GM23338 (cell line): ENCODE data around the gene KCTD10. TPM values are rescaled to one million over a fixed set of nuclear protein-coding genes. Genes with fewer than 3 reads are reported as not detected.

Experiments used
- ATAC-seq: fragments of 200-7000 bp; cut with Tn5 transposase; 3 replicates; pipeline ENCODE4 v1.9.1; 2020
- DNase-seq: peaks from one replicate; pipeline ENCODE4 v3.0.0-alpha.2; 2015; ENCODE audit warnings: low spot score
- H2AFZ ChIP-seq: fragments of 200-600 bp; sonication (generic); 2 replicates; pipeline ENCODE4 v1.8.0; 2016; ENCODE audit warnings: antibody characterized with exemption, mild to moderate bottlenecking, moderate library complexity
- H3F3A ChIP-seq: fragments of 200-600 bp; sonication (generic); replicated peaks from 2 replicates; pipeline ENCODE4 v1.8.0; 2017; ENCODE audit warnings: antibody characterized with exemption, mixed run types, low read depth
- H3K27ac ChIP-seq: fragments of 200-600 bp; sonication (generic); 2 replicates; pipeline ENCODE4 v1.6.1; 2016; ENCODE audit warnings: low read depth
- H3K27me3 ChIP-seq: fragments of 200-600 bp; sonication (generic); 2 replicates; pipeline ENCODE4 v1.8.0; 2016; ENCODE audit warnings: mild to moderate bottlenecking, mixed run types, moderate library complexity; ENCODE audit not compliant: insufficient read depth
- H3K36me3 ChIP-seq: fragments of 200-600 bp; sonication (generic); 2 replicates; pipeline ENCODE4 v1.8.0; 2016; ENCODE audit warnings: mild to moderate bottlenecking; ENCODE audit not compliant: insufficient read depth
- H3K4me1 ChIP-seq: fragments of 200-600 bp; sonication (generic); 2 replicates; pipeline ENCODE4 v1.8.0; 2016; ENCODE audit warnings: mild to moderate bottlenecking, moderate library complexity; ENCODE audit not compliant: insufficient read depth
- H3K4me2 ChIP-seq: fragments of 200-600 bp; sonication (generic); 2 replicates; pipeline ENCODE4 v1.7.1; 2017; ENCODE audit warnings: mixed run types
- H3K4me3 ChIP-seq: fragments of 200-600 bp; sonication (generic); 2 replicates; pipeline ENCODE4 v1.6.1; 2016; ENCODE audit warnings: mixed run types
- H3K79me2 ChIP-seq: fragments of 200-600 bp; sonication (generic); replicated peaks from 2 replicates; pipeline ENCODE4 v1.8.0; 2017; ENCODE audit warnings: mild to moderate bottlenecking; ENCODE audit not compliant: insufficient read depth
- H3K9me2 ChIP-seq: fragments of 200-600 bp; sonication (generic); 2 replicates; pipeline ENCODE4 v1.8.0; 2017; ENCODE audit not compliant: insufficient read depth
- H4K20me1 ChIP-seq: fragments of 200-600 bp; sonication (generic); replicated peaks from 2 replicates; pipeline ENCODE4 v1.8.0; 2017; ENCODE audit warnings: mild to moderate bottlenecking; ENCODE audit not compliant: insufficient read depth
- H3K27ac Mint-ChIP-seq: 2 replicates; pipeline ENCODE4 v1.8.0; 2020; ENCODE audit warnings: inconsistent platforms, mild to moderate bottlenecking, moderate library complexity, mixed read lengths
- H3K27me3 Mint-ChIP-seq: 3 replicates; pipeline ENCODE4 v1.8.0; 2022; ENCODE audit warnings: low read depth, mild to moderate bottlenecking, moderate library complexity, mixed read lengths, inconsistent platforms; ENCODE audit not compliant: insufficient read depth, poor library complexity
- H3K36me3 Mint-ChIP-seq: 3 replicates; pipeline ENCODE4 v1.8.0; 2021; ENCODE audit warnings: low read depth, mild to moderate bottlenecking, inconsistent platforms, moderate library complexity, mixed read lengths
- H3K4me1 Mint-ChIP-seq: 3 replicates; pipeline ENCODE4 v1.8.0; 2020; ENCODE audit warnings: mild to moderate bottlenecking, inconsistent platforms, mixed read lengths
- H3K4me3 Mint-ChIP-seq: 3 replicates; pipeline ENCODE4 v1.8.0; 2021; ENCODE audit warnings: moderate library complexity, mild to moderate bottlenecking, inconsistent platforms, mixed read lengths
- H3K9me3 Mint-ChIP-seq: 3 replicates; pipeline ENCODE4 v1.8.0; 2020; ENCODE audit warnings: moderate library complexity, mild to moderate bottlenecking, inconsistent platforms, mixed read lengths
- CREB1 ChIP-seq: fragments of 250-450 bp; sonication (Bioruptor Pico); IDR thresholded peaks from 2 replicates; pipeline ENCODE4 v1.5.0; 2020; ENCODE audit warnings: low read depth, mild to moderate bottlenecking, moderate library complexity
- CTCF ChIP-seq, 2 experiments: fragments of 200-600 bp in 1 of 2; sonication (generic) in 1 of 2; conservative IDR thresholded peaks; 2 replicates each; pipeline versions ENCODE4 v1.5.1 to v1.6.1; 2016 to 2017; ENCODE audit warnings: antibody characterized with exemption in 2 of 2, low read depth in 2 of 2, mild to moderate bottlenecking in 2 of 2, moderate library complexity in 1 of 2
- ETS1 ChIP-seq: IDR thresholded peaks from 2 replicates; pipeline ENCODE4 v1.6.1; 2016; ENCODE audit warnings: antibody characterized with exemption
- EZH2 ChIP-seq: fragments of 200-600 bp; sonication (generic); IDR thresholded peaks from one replicate; pipeline ENCODE4 v1.8.0; 2017; ENCODE audit warnings: antibody characterized with exemption, mild to moderate bottlenecking, low read depth; ENCODE audit not compliant: unreplicated experiment
- EZH2phosphoT487 ChIP-seq: fragments of 200-600 bp; sonication (generic); IDR thresholded peaks from one replicate; pipeline ENCODE4 v1.8.1; 2018; ENCODE audit warnings: antibody characterized with exemption; ENCODE audit not compliant: unreplicated experiment
- JUNB ChIP-seq: IDR thresholded peaks from one replicate; pipeline ENCODE4 v1.6.1; 2016; ENCODE audit warnings: antibody characterized with exemption; ENCODE audit not compliant: unreplicated experiment
- NANOG ChIP-seq: IDR thresholded peaks from 2 replicates; pipeline ENCODE4 v1.6.1; 2016; ENCODE audit warnings: antibody characterized with exemption, borderline replicate concordance
- POLR2AphosphoS5 ChIP-seq: IDR thresholded peaks from 2 replicates; pipeline ENCODE4 v1.6.1; 2016; ENCODE audit warnings: antibody characterized with exemption, low read depth
- REST ChIP-seq: IDR thresholded peaks from one replicate; pipeline ENCODE4 v1.6.1; 2018; ENCODE audit warnings: antibody characterized with exemption; ENCODE audit not compliant: unreplicated experiment
- STAT1 ChIP-seq: IDR thresholded peaks from one replicate; pipeline ENCODE4 v1.6.1; 2016; ENCODE audit warnings: antibody characterized with exemption; ENCODE audit not compliant: unreplicated experiment
- ZNF114 ChIP-seq: fragments of 250-450 bp; sonication (Bioruptor Pico); IDR thresholded peaks from 2 replicates; pipeline ENCODE4 v1.5.0; 2020; ENCODE audit warnings: mild to moderate bottlenecking, moderate library complexity
- ZNF331 ChIP-seq: fragments of 250-450 bp; sonication (Bioruptor Pico); IDR thresholded peaks from 2 replicates; pipeline ENCODE4 v1.5.0; 2020; ENCODE audit warnings: low read depth, mild to moderate bottlenecking, moderate library complexity
- ZNF462 ChIP-seq: fragments of 250-450 bp; sonication (Bioruptor Pico); IDR thresholded peaks from 2 replicates; pipeline ENCODE4 v1.5.0; 2020; ENCODE audit warnings: mild to moderate bottlenecking, moderate library complexity
- polyA plus RNA-seq: library from polyadenylated mRNA; unstranded; fragments of >200 nt; fragmentation: Nextera tagmentation; extraction: Ambion mirVana; gene quantifications from 2 replicates; pipeline ENCODE4 v1.2.1, GENCODE V29; 2016
- total RNA-seq: library from RNA; depleted of rRNA; stranded (reverse); fragments of >200 nt; shearing (Covaris generic); gene quantifications from 2 replicates; pipeline ENCODE4 v1.2.3, GENCODE V29; 2014

The KCTD10 gene
- total and polyA plus RNA-seq, 2 experiments from 2014 or later: 15.8 to 45.2 TPM

- H3K4me1 ChIP-seq: peaks cover 84% of the 10 kb centered on the region
- H3K9me2 ChIP-seq: no peaks in the 10 kb centered on the region
- peaks cover 29% of the 10 kb centered on the region for H3K36me3 Mint-ChIP-seq
- peaks cover 88% of the 10 kb centered on the region for H3K79me2 ChIP-seq
- peak overlapping the region; percentile 50 for H3K4me2 ChIP-seq
- ATAC-seq (no peak), DNase-seq (no peak)
- H3K27me3 Mint-ChIP-seq: peaks cover 13% of the 10 kb centered on the region
- H3F3A ChIP-seq: peaks cover 11% of the 10 kb centered on the region; the same call in 1 of the 2 replicates
- peak overlapping the region; percentile 90 for H3K27ac Mint-ChIP-seq
- TF ChIP-seq POLR2AphosphoS5: no peak
- TF ChIP-seq JUNB: no peak
- TF ChIP-seq NANOG: no peak
- TF ChIP-seq CTCF (conservative IDR thresholded peaks at IDR 0.05; ENCODE audit: low read depth in 2 of 2): no peak
- TF ChIP-seq REST: no peak
- TF ChIP-seq ZNF331: no peak
- no peak for TF ChIP-seq CREB1 (CRISPR knock-in tag)
- TF ChIP-seq EZH2phosphoT487: no peak
- no peak for TF ChIP-seq STAT1
- TF ChIP-seq ZNF462 (CRISPR knock-in tag): no peak
- TF ChIP-seq ZNF114 (CRISPR knock-in tag): no peak
- no peak for TF ChIP-seq ETS1
- TF ChIP-seq EZH2: no peak
- H3K4me3 ChIP-seq: no peak overlapping the region; the same call in 1 of the 2 replicates
- H3K27me3 ChIP-seq: no peaks in the 10 kb centered on the region
- H3K4me3 Mint-ChIP-seq: no peak overlapping the region; the same call in 2 of the 3 replicates
- peaks cover 9% of the 10 kb centered on the region; the same call in 1 of the 2 replicates for H4K20me1 ChIP-seq
- H3K27ac ChIP-seq: peak overlapping the region; percentile 89
- no peaks in the 10 kb centered on the region for H3K9me3 Mint-ChIP-seq
- no peak overlapping the region for H2AFZ ChIP-seq
- H3K36me3 ChIP-seq: peaks cover 12% of the 10 kb centered on the region
- H3K4me1 Mint-ChIP-seq: peaks cover 90% of the 10 kb centered on the region
Measured at GRCh38 chr12:109461049-109461845, 15.9 kb downstream of the KCTD10 start.
